RWPE2 (cell line): ENCODE results near the gene SYT2.

Experiments
- ATAC-seq: fragments of 200-7000 bp; cut with Tn5 transposase; 3 replicates; pipeline ENCODE4 v1.9.1; 2021; ENCODE audit warnings: low read depth
- DNase-seq: peaks from one replicate; pipeline ENCODE4 v3.0.0-alpha.2; 2020; ENCODE audit warnings: low spot score
- H3K27ac ChIP-seq: fragments of 450-650 bp; 2 replicates; pipeline ENCODE4 v1.5.1; 2017; ENCODE audit warnings: mild to moderate bottlenecking; ENCODE audit not compliant: poor library complexity, severe bottlenecking
- H3K27me3 ChIP-seq: fragments of 250-450 bp; sonication (Bioruptor Pico); 2 replicates; pipeline ENCODE4 v1.5.1; 2021; ENCODE audit warnings: mild to moderate bottlenecking, moderate library complexity; ENCODE audit not compliant: insufficient read depth, poor library complexity, severe bottlenecking
- H3K36me3 ChIP-seq: fragments of 250-450 bp; sonication (Bioruptor Pico); 2 replicates; pipeline ENCODE4 v1.5.1; 2020; ENCODE audit warnings: low read depth, mild to moderate bottlenecking, moderate library complexity
- H3K4me1 ChIP-seq: fragments of 250-450 bp; sonication (Bioruptor Pico); 2 replicates; pipeline ENCODE4 v1.5.1; 2021; ENCODE audit warnings: mild to moderate bottlenecking, moderate library complexity; ENCODE audit not compliant: insufficient read depth, poor library complexity, severe bottlenecking
- H3K4me3 ChIP-seq: fragments of 250-450 bp; sonication (Bioruptor Pico); 2 replicates; pipeline ENCODE4 v1.5.1; 2021; ENCODE audit warnings: mild to moderate bottlenecking, moderate library complexity; ENCODE audit not compliant: severe bottlenecking
- H3K9me3 ChIP-seq: fragments of 250-450 bp; sonication (Bioruptor Pico); 2 replicates; pipeline ENCODE4 v1.5.1; 2021; ENCODE audit warnings: mild to moderate bottlenecking, moderate library complexity; ENCODE audit not compliant: severe bottlenecking
- CTCF ChIP-seq: fragments of 450-650 bp; IDR thresholded peaks from one replicate; pipeline ENCODE4 v1.5.1; 2017; ENCODE audit warnings: mild to moderate bottlenecking, moderate library complexity; ENCODE audit not compliant: poor library complexity, severe bottlenecking

Gene SYT2

GRCh38 chr1:202681736-202682420 lies 28.4 kb downstream of the SYT2 start:
- peaks cover 3% of the 10 kb centered on the region for H3K9me3 ChIP-seq
- H3K27ac ChIP-seq = no peak overlapping the region
- peaks cover 6% of the 10 kb centered on the region for H3K27me3 ChIP-seq
- H3K36me3 ChIP-seq = no peaks in the 10 kb centered on the region
- TF ChIP-seq CTCF = no peak
- no peaks in the 10 kb centered on the region for H3K4me1 ChIP-seq
- DNase-seq = peak; percentile 5
- no peak for ATAC-seq
- no peak overlapping the region for H3K4me3 ChIP-seq

GRCh38 chr1:202680586-202681352 lies 29.5 kb downstream of the SYT2 start:
- no peak overlapping the region for H3K27ac ChIP-seq
- H3K27me3 ChIP-seq = peaks cover 4% of the 10 kb centered on the region
- peaks cover 3% of the 10 kb centered on the region for H3K9me3 ChIP-seq
- no peaks in the 10 kb centered on the region for H3K4me1 ChIP-seq
- TF ChIP-seq CTCF = no peak
- ATAC-seq = 0 out of 3 replicates have a peak, but pooled peaks have one; percentile 25
- peak; percentile 38 for DNase-seq
- H3K4me3 ChIP-seq = no peak overlapping the region
- no peaks in the 10 kb centered on the region for H3K36me3 ChIP-seq

GRCh38 chr1:202679406-202680177 lies 30.7 kb downstream of the SYT2 start:
- no peaks in the 10 kb centered on the region for H3K4me1 ChIP-seq
- no peak for TF ChIP-seq CTCF
- no peak for ATAC-seq
- no peak for DNase-seq
- H3K9me3 ChIP-seq = peaks cover 3% of the 10 kb centered on the region
- H3K27me3 ChIP-seq = peaks cover 4% of the 10 kb centered on the region
- no peak overlapping the region for H3K27ac ChIP-seq
- H3K36me3 ChIP-seq = no peaks in the 10 kb centered on the region
- H3K4me3 ChIP-seq = no peak overlapping the region

- no peak overlapping the region for H3K27ac ChIP-seq
- ATAC-seq (no peak), DNase-seq (no peak)
- H3K27me3 ChIP-seq = no peaks in the 10 kb centered on the region
- peaks cover 3% of the 10 kb centered on the region for H3K9me3 ChIP-seq
- H3K36me3 ChIP-seq = no peaks in the 10 kb centered on the region
- TF ChIP-seq CTCF = no peak
- no peaks in the 10 kb centered on the region for H3K4me1 ChIP-seq
- no peak overlapping the region for H3K4me3 ChIP-seq
Observed at GRCh38 chr1:202677433-202677832, 32.8 kb downstream of the SYT2 start.
